ENCODE results near the gene FZD2. TPM values are rescaled to one million over a fixed set of nuclear protein-coding genes. Genes with fewer than 3 reads are reported as not detected.
A peak's percentile ranks its signal among the peaks of the same experiment; 100 is the strongest.
"Not testable (repeated sequence)": the region's sequence is repeated elsewhere in the genome, so short reads cannot be mapped to it uniquely, and the experiment has no call there.

Gene FZD2
- total RNA-seq, 1 donor from 2014 or later = 108 TPM

DNA sequence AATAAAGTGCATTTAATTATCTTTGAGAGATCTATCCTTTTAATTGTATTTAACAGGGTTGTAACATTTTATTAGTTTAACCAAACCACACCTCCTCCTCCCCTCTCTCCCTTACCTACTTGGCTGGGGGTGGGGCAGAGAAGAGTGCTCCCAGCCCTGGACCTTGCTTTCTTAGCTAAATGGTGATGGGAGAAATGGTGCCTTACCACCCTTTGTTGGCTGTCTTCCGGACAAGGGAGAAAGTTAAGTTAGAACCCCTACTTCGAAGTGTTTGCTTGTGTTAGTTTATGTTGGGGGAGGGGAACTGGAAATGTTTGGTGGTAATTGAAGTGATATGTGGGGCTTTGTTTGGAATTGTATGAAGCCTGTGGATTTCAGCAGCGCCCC lies 3.9 kb downstream of the FZD2 start:
- H3K9me3 Mint-ChIP-seq (ENCODE audit: low read depth) = peaks cover 3% of the 10 kb centered on the region
- peaks cover 52% of the 10 kb centered on the region for H3K4me1 Mint-ChIP-seq (ENCODE audit: low read depth)
- no peaks in the 10 kb centered on the region for H3K27me3 Mint-ChIP-seq (ENCODE audit: low read depth)
- H3K27ac Mint-ChIP-seq (ENCODE audit: unreplicated experiment) = peak overlapping the region; percentile 95
- H3K36me3 Mint-ChIP-seq (ENCODE audit: low read depth) = peaks cover 31% of the 10 kb centered on the region
- peak overlapping the region; percentile 99 for H3K4me3 Mint-ChIP-seq (ENCODE audit: unreplicated experiment)
- no peak for DNase-seq (ENCODE audit: low spot score)
- TF ChIP-seq, protein P1, sequence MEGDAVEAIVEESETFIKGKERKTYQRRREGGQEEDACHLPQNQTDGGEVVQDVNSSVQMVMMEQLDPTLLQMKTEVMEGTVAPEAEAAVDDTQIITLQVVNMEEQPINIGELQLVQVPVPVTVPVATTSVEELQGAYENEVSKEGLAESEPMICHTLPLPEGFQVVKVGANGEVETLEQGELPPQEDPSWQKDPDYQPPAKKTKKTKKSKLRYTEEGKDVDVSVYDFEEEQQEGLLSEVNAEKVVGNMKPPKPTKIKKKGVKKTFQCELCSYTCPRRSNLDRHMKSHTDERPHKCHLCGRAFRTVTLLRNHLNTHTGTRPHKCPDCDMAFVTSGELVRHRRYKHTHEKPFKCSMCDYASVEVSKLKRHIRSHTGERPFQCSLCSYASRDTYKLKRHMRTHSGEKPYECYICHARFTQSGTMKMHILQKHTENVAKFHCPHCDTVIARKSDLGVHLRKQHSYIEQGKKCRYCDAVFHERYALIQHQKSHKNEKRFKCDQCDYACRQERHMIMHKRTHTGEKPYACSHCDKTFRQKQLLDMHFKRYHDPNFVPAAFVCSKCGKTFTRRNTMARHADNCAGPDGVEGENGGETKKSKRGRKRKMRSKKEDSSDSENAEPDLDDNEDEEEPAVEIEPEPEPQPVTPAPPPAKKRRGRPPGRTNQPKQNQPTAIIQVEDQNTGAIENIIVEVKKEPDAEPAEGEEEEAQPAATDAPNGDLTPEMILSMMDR (IDR thresholded peaks at IDR 0.05) = no peak

DNA sequence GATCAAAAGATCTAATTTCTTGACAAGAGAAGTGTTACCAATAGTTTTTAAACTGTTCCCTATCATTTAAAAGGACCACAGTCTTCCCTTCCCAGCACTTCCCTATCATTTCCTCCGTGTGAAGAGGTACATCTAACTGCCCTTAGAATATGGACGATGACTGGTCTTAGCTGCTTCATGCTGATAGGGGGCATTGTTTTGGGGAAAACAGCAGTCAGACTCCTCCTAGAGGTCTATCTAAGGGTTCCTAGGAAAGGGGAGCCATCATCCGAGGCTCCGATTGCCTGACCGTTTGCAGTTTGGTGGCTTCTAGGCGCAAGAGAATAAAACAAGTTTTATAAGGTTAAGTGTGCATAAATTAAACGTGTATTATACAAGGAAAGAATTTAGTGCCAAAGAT lies 7.1 kb downstream of the FZD2 start:
- Mint-ChIP-seq H3K9me3 (ENCODE audit: low read depth) (peaks cover 3% of the 10 kb centered on the region), H3K27me3 (ENCODE audit: low read depth) (no peaks in the 10 kb centered on the region), H3K36me3 (ENCODE audit: low read depth) (peaks cover 21% of the 10 kb centered on the region), H3K4me1 (ENCODE audit: low read depth) (peaks cover 52% of the 10 kb centered on the region), H3K27ac (ENCODE audit: unreplicated experiment) (no peak overlapping the region), H3K4me3 (ENCODE audit: unreplicated experiment) (no peak overlapping the region)
- DNase-seq (ENCODE audit: low spot score) = no peak
- TF ChIP-seq, protein P1 (IDR thresholded peaks at IDR 0.05) = peak; percentile 20

- no peak for DNase-seq (ENCODE audit: low spot score)
- Mint-ChIP-seq H3K4me3 (ENCODE audit: unreplicated experiment) (no peak overlapping the region), H3K27ac (ENCODE audit: unreplicated experiment) (no peak overlapping the region), H3K27me3 (ENCODE audit: low read depth) (no peaks in the 10 kb centered on the region), H3K36me3 (ENCODE audit: low read depth) (peaks cover 12% of the 10 kb centered on the region), H3K4me1 (ENCODE audit: low read depth) (peaks cover 41% of the 10 kb centered on the region), H3K9me3 (ENCODE audit: low read depth) (peaks cover 3% of the 10 kb centered on the region)
- TF ChIP-seq, protein P1 (IDR thresholded peaks at IDR 0.05) = peak; percentile 80
These were observed 8.7 kb downstream of the FZD2 start for GRCh38 chr17:44565866-44566443.

GRCh38 chr17:44568311-44568944 lies 11.1 kb downstream of the FZD2 start:
- H3K36me3 Mint-ChIP-seq (ENCODE audit: low read depth); H3K27me3 Mint-ChIP-seq (ENCODE audit: low read depth); H3K9me3 Mint-ChIP-seq (ENCODE audit: low read depth); DNase-seq (ENCODE audit: low spot score): not testable (repeated sequence)
- H3K4me3 Mint-ChIP-seq (ENCODE audit: unreplicated experiment) = peak overlapping the region; percentile 31
- peaks cover 16% of the 10 kb centered on the region for H3K4me1 Mint-ChIP-seq (ENCODE audit: low read depth)
- peak overlapping the region; percentile 85 for H3K27ac Mint-ChIP-seq (ENCODE audit: unreplicated experiment)

- Mint-ChIP-seq H3K4me1 (ENCODE audit: low read depth) (peaks cover 12% of the 10 kb centered on the region), H3K4me3 (ENCODE audit: unreplicated experiment) (peak overlapping the region; percentile 38), H3K9me3 (ENCODE audit: low read depth) (peaks cover 3% of the 10 kb centered on the region), H3K27ac (ENCODE audit: unreplicated experiment) (peak overlapping the region; percentile 85), H3K27me3 (ENCODE audit: low read depth) (no peaks in the 10 kb centered on the region), H3K36me3 (ENCODE audit: low read depth) (peaks cover 5% of the 10 kb centered on the region)
- TF ChIP-seq, protein P1 (IDR thresholded peaks at IDR 0.05) = no peak
- DNase-seq (ENCODE audit: low spot score) = no peak
These were observed 11.9 kb downstream of the FZD2 start for GRCh38 chr17:44568945-44569858.

Measured in chondrocyte (in vitro differentiated cells).